ENCODE measurements around the gene DBT. TPM values are rescaled to one million over a fixed set of nuclear protein-coding genes. Genes with fewer than 3 reads are reported as not detected.

DBT gene
- total RNA-seq, 1 donor from 2014 or later: 11.4 TPM

GRCh38 chr1:100250807-100251206, 1.2 kb upstream of the DBT start:
- Mint-ChIP-seq H3K27ac (ENCODE audit: unreplicated experiment) (no peak overlapping the region), H3K4me1 (ENCODE audit: low read depth, unreplicated experiment) (no peaks in the 10 kb centered on the region), H3K36me3 (ENCODE audit: unreplicated experiment) (no peaks in the 10 kb centered on the region), H3K9me3 (ENCODE audit: unreplicated experiment) (no peaks in the 10 kb centered on the region), H3K4me3 (ENCODE audit: unreplicated experiment) (no peak overlapping the region), H3K27me3 (ENCODE audit: unreplicated experiment) (peaks cover 1% of the 10 kb centered on the region)
- no peak for DNase-seq
- TF ChIP-seq CTCF (IDR thresholded peaks at IDR 0.05; ENCODE audit: partially characterized antibody, unreplicated experiment): no peak

- Mint-ChIP-seq H3K36me3 (ENCODE audit: unreplicated experiment) (no peaks in the 10 kb centered on the region), H3K4me1 (ENCODE audit: low read depth, unreplicated experiment) (no peaks in the 10 kb centered on the region), H3K9me3 (ENCODE audit: unreplicated experiment) (no peaks in the 10 kb centered on the region), H3K4me3 (ENCODE audit: unreplicated experiment) (peak overlapping the region; percentile 32), H3K27ac (ENCODE audit: unreplicated experiment) (no peak overlapping the region), H3K27me3 (ENCODE audit: unreplicated experiment) (no peaks in the 10 kb centered on the region)
- no peak for TF ChIP-seq CTCF (IDR thresholded peaks at IDR 0.05; ENCODE audit: partially characterized antibody, unreplicated experiment)
- no peak for DNase-seq
Observed at GRCh38 chr1:100250264-100250663, 630 bp upstream of the DBT start.

- DNase-seq: no peak
- Mint-ChIP-seq H3K9me3 (ENCODE audit: unreplicated experiment) (no peaks in the 10 kb centered on the region), H3K4me3 (ENCODE audit: unreplicated experiment) (no peak overlapping the region), H3K36me3 (ENCODE audit: unreplicated experiment) (no peaks in the 10 kb centered on the region), H3K4me1 (ENCODE audit: low read depth, unreplicated experiment) (no peaks in the 10 kb centered on the region), H3K27ac (ENCODE audit: unreplicated experiment) (no peak overlapping the region), H3K27me3 (ENCODE audit: unreplicated experiment) (no peaks in the 10 kb centered on the region)
- TF ChIP-seq CTCF (IDR thresholded peaks at IDR 0.05; ENCODE audit: partially characterized antibody, unreplicated experiment): no peak
Observed at GRCh38 chr1:100249155-100249536, 488 bp downstream of the DBT start.

GRCh38 chr1:100246738-100247137, 2.9 kb downstream of the DBT start:
- no peak for DNase-seq
- H3K4me1 Mint-ChIP-seq (ENCODE audit: low read depth, unreplicated experiment): no peaks in the 10 kb centered on the region
- no peak overlapping the region for H3K27ac Mint-ChIP-seq (ENCODE audit: unreplicated experiment)
- H3K27me3 Mint-ChIP-seq (ENCODE audit: unreplicated experiment): no peaks in the 10 kb centered on the region
- TF ChIP-seq CTCF (IDR thresholded peaks at IDR 0.05; ENCODE audit: partially characterized antibody, unreplicated experiment): no peak
- H3K36me3 Mint-ChIP-seq (ENCODE audit: unreplicated experiment): no peaks in the 10 kb centered on the region
- H3K4me3 Mint-ChIP-seq (ENCODE audit: unreplicated experiment): no peak overlapping the region
- no peaks in the 10 kb centered on the region for H3K9me3 Mint-ChIP-seq (ENCODE audit: unreplicated experiment)

GRCh38 chr1:100240631-100241030, 9.0 kb downstream of the DBT start:
- no peak overlapping the region for H3K27ac Mint-ChIP-seq (ENCODE audit: unreplicated experiment)

More at GRCh38 chr1:100240631-100241030, 9.0 kb downstream of the DBT start:
- Mint-ChIP-seq H3K36me3 (ENCODE audit: unreplicated experiment) (no peaks in the 10 kb centered on the region), H3K27me3 (ENCODE audit: unreplicated experiment) (no peaks in the 10 kb centered on the region), H3K9me3 (ENCODE audit: unreplicated experiment) (peaks cover 1% of the 10 kb centered on the region), H3K4me1 (ENCODE audit: low read depth, unreplicated experiment) (no peaks in the 10 kb centered on the region), H3K4me3 (ENCODE audit: unreplicated experiment) (no peak overlapping the region)
- TF ChIP-seq CTCF (IDR thresholded peaks at IDR 0.05; ENCODE audit: partially characterized antibody, unreplicated experiment): no peak
- no peak for DNase-seq
